ENCODE data around the gene SST.

- TF ChIP-seq CTCF (IDR thresholded peaks at IDR 0.05), result no peak
- no peak for TF ChIP-seq POLR2A (IDR thresholded peaks at IDR 0.05)
Measured at GRCh38 chr3:187709155-187709554, 39.0 kb upstream of the SST start.

Measured in uterus (tissue), 2 donors.